Erythroblast (primary cell): ENCODE measurements around the gene SYMPK.

Experiments
- GATA1 ChIP-seq: IDR thresholded peaks from 2 replicates; pipeline ENCODE4 v1.6.1; 2011; ENCODE audit warnings: low read depth, mild to moderate bottlenecking, control low read depth, low read length, moderate library complexity
- POLR2A ChIP-seq: IDR thresholded peaks from 2 replicates; pipeline ENCODE4 v1.6.1; 2011; ENCODE audit warnings: mild to moderate bottlenecking, low read length

DNA sequence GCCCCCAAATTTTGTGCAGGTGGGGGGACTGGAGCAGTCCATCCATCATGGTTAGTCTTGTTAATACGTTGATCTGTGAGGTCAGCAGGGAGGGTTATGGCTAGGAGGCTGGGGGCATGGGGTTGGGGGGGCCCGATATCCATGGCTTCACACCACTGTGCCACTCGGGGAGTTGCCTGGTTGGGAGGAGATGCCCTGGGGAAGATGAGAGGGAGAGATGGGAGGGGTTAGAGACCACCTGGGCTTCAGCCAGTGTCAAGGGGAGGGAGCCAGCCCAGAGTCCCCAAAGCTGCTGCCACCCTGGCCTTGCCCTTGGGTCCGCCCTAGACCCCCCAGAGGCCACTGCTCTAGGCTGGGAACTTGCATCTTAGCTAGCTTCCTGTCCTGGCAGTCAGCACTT lies 78.9 kb downstream of the SYMPK start:
- TF ChIP-seq POLR2A (no peak), GATA1 (no peak)
